AG04450 (cell line): ENCODE measurements around the gene WDPCP. TPM values are rescaled to one million over a fixed set of nuclear protein-coding genes. Genes with fewer than 3 reads are reported as not detected.

Experiments
- CTCF ChIA-PET: fragments of 300-600, 350-600 bp; formaldehyde crosslinking; extraction: SDS; loops from one replicate; lab custom pipeline; 2022; ENCODE audit warnings: antibody characterized with exemption, inconsistent platforms; lab: Charles Lee
- POLR2A ChIA-PET: fragments of 350-600 bp; formaldehyde crosslinking; extraction: SDS; loops from one replicate; lab custom pipeline; 2021; ENCODE audit warnings: antibody characterized with exemption, inconsistent platforms; lab: Yijun Ruan, JAX
- DNase-seq: peaks from one replicate; pipeline ENCODE4 v3.0.0-alpha.2; 2011; ENCODE audit warnings: low read depth, low spot score
- H3K27ac ChIP-seq: one replicate; pipeline ENCODE4 v1.5.1; 2012; ENCODE audit warnings: low read depth, low read length, control low read depth
- H3K27me3 ChIP-seq: one replicate; pipeline ENCODE4 v1.6.0; 2012; ENCODE audit warnings: low read length; ENCODE audit not compliant: control insufficient read depth, insufficient read depth
- H3K4me3 ChIP-seq: 2 replicates; pipeline ENCODE4 v1.5.1; 2011; ENCODE audit warnings: mild to moderate bottlenecking, low read depth, low read length, control low read depth
- H3K9me3 ChIP-seq: 2 replicates; pipeline ENCODE4 v1.5.1; 2012; ENCODE audit warnings: low read length; ENCODE audit not compliant: control insufficient read depth, insufficient read depth
- CTCF ChIP-seq: IDR thresholded peaks from 2 replicates; pipeline ENCODE4 v1.5.1; 2011; ENCODE audit warnings: low read depth, low read length, control low read depth, inconsistent platforms
- polyA plus RNA-seq: library from polyadenylated mRNA; depleted of rRNA; stranded (reverse); fragments of >200 nt; gene quantifications from 2 replicates; pipeline ENCODE4 v1.2.3, GENCODE V29; 2011

Gene WDPCP
- polyA plus RNA-seq, 1 experiment = 4.7 TPM

GRCh38 chr2:63096491-63096890 is 491.8 kb downstream of the WDPCP start:
- no peak overlapping the region for H3K27ac ChIP-seq
- POLR2A ChIA-PET = no interaction called here
- no peak for TF ChIP-seq CTCF
- no peaks in the 10 kb centered on the region for H3K27me3 ChIP-seq
- CTCF ChIA-PET = no interaction called here
- H3K4me3 ChIP-seq = no peak overlapping the region
- DNase-seq = no peak
- H3K9me3 ChIP-seq = no peaks in the 10 kb centered on the region

GRCh38 chr2:63093502-63093901 is 494.8 kb downstream of the WDPCP start:
- no peaks in the 10 kb centered on the region for H3K9me3 ChIP-seq
- H3K4me3 ChIP-seq = no peak overlapping the region
- POLR2A ChIA-PET = no interaction called here
- no peak overlapping the region for H3K27ac ChIP-seq
- CTCF ChIA-PET = no interaction called here
- TF ChIP-seq CTCF = no peak
- H3K27me3 ChIP-seq = no peaks in the 10 kb centered on the region
- DNase-seq = no peak

GRCh38 chr2:63092857-63093256 is 495.4 kb downstream of the WDPCP start:
- Histone ChIP-seq H3K27me3 (no peaks in the 10 kb centered on the region), H3K27ac (no peak overlapping the region), H3K9me3 (no peaks in the 10 kb centered on the region), H3K4me3 (no peak overlapping the region)
- DNase-seq = no peak
- CTCF ChIA-PET = no interaction called here
- no peak for TF ChIP-seq CTCF
- POLR2A ChIA-PET = no interaction called here

GRCh38 chr2:63092401-63092800 is 495.9 kb downstream of the WDPCP start:
- Histone ChIP-seq H3K27ac (no peak overlapping the region), H3K27me3 (no peaks in the 10 kb centered on the region), H3K4me3 (no peak overlapping the region), H3K9me3 (no peaks in the 10 kb centered on the region)
- no peak for TF ChIP-seq CTCF
- no peak for DNase-seq
- CTCF ChIA-PET = no interaction called here
- POLR2A ChIA-PET = no interaction called here

- CTCF ChIA-PET = no interaction called here
Measured at GRCh38 chr2:63086687-63087086, 501.6 kb downstream of the WDPCP start.

More at GRCh38 chr2:63086687-63087086, 501.6 kb downstream of the WDPCP start:
- POLR2A ChIA-PET = no interaction called here
- Histone ChIP-seq H3K27me3 (no peaks in the 10 kb centered on the region), H3K4me3 (no peak overlapping the region), H3K27ac (no peak overlapping the region), H3K9me3 (no peaks in the 10 kb centered on the region)
- TF ChIP-seq CTCF = no peak
- DNase-seq = no peak
